OCI-LY7 (cell line): ENCODE results near the gene BMP5. TPM values are rescaled to one million over a fixed set of nuclear protein-coding genes. Genes with fewer than 3 reads are reported as not detected.

Experiments
- BruUV-seq: library from RNA; stranded (reverse); fragments of 400-500 nt; replicated peaks from 2 replicates; lab custom pipeline; 2021; lab: Mats Ljungman, UMichigan
- CTCF ChIA-PET: fragments of 300-600 bp; sonication (Branson Sonifier 250); formaldehyde crosslinking; loops from one replicate; lab custom pipeline; 2022; ENCODE audit warnings: antibody characterized with exemption; ENCODE audit not compliant: unreplicated experiment; lab: Charles Lee
- POLR2A ChIA-PET: fragments of 300-600 bp; sonication (Branson Sonifier 250); formaldehyde crosslinking; loops from one replicate; lab custom pipeline; 2022; ENCODE audit warnings: antibody characterized with exemption; lab: Charles Lee
- DNase-seq: peaks from one replicate; pipeline ENCODE4 v3.0.0-alpha.2; 2015; ENCODE audit warnings: low spot score
- H2AFZ ChIP-seq: fragments of 200-600 bp; sonication (generic), shearing (Covaris generic); 2 replicates; pipeline ENCODE4 v1.6.1; 2014; ENCODE audit warnings: mild to moderate bottlenecking, antibody characterized with exemption, low read length, moderate library complexity
- H3K27ac ChIP-seq: fragments of 200-600 bp; sonication (generic); 2 replicates; pipeline ENCODE4 v1.5.1; 2014; ENCODE audit warnings: mixed run types, low read depth, mild to moderate bottlenecking, moderate library complexity, low read length, inconsistent platforms; ENCODE audit not compliant: poor library complexity, severe bottlenecking
- H3K36me3 ChIP-seq: fragments of 200-600 bp; sonication (generic); 2 replicates; pipeline ENCODE4 v1.6.1; 2014; ENCODE audit warnings: mild to moderate bottlenecking, antibody characterized with exemption, low read length, moderate library complexity, mixed read lengths; ENCODE audit not compliant: insufficient read depth
- H3K4me1 ChIP-seq: fragments of 200-600 bp; sonication (generic); 2 replicates; pipeline ENCODE4 v1.5.1; 2014; ENCODE audit warnings: mild to moderate bottlenecking, low read length; ENCODE audit not compliant: insufficient read depth, poor library complexity, severe bottlenecking
- H3K4me2 ChIP-seq: fragments of 200-600 bp; sonication (generic); 2 replicates; pipeline ENCODE4 v1.6.1; 2014; ENCODE audit warnings: mild to moderate bottlenecking, low read length
- H3K4me3 ChIP-seq: fragments of 200-600 bp; sonication (generic); 2 replicates; pipeline ENCODE4 v1.5.1; 2014; ENCODE audit warnings: mild to moderate bottlenecking, low read depth, low read length; ENCODE audit not compliant: poor library complexity, severe bottlenecking
- H3K79me2 ChIP-seq: fragments of 200-600 bp; sonication (generic); 2 replicates; pipeline ENCODE4 v1.6.1; 2016; ENCODE audit warnings: low read depth, mild to moderate bottlenecking, low read length, moderate library complexity, mixed read lengths; ENCODE audit not compliant: insufficient read depth
- H3K9me2 ChIP-seq: fragments of 200-600 bp; sonication (generic); 2 replicates; pipeline ENCODE4 v1.6.1; 2016; ENCODE audit warnings: mild to moderate bottlenecking, low read length, mixed read lengths; ENCODE audit not compliant: insufficient read depth
- H3K9me3 ChIP-seq: fragments of 200-600 bp; sonication (generic); 2 replicates; pipeline ENCODE4 v1.6.1; 2014; ENCODE audit warnings: mild to moderate bottlenecking, mixed run types, low read length, mixed read lengths
- H4K20me1 ChIP-seq: fragments of 200-600 bp; sonication (generic); 2 replicates; pipeline ENCODE4 v1.6.1; 2014; ENCODE audit warnings: mild to moderate bottlenecking, antibody characterized with exemption, low read length, moderate library complexity, mixed read lengths; ENCODE audit not compliant: insufficient read depth
- CTCF ChIP-seq: fragments of 200-600 bp; sonication (generic); conservative IDR thresholded peaks from 2 replicates; pipeline ENCODE4 v1.5.1; 2014; ENCODE audit warnings: mild to moderate bottlenecking, antibody characterized with exemption, low read length, moderate library complexity, mixed read lengths
- EZH2phosphoT487 ChIP-seq: fragments of 200-600 bp; sonication (generic); IDR thresholded peaks from 2 replicates; pipeline ENCODE4 v1.6.1; 2018; ENCODE audit warnings: low read depth, borderline replicate concordance, mild to moderate bottlenecking, mixed run types, antibody characterized with exemption, low read length, moderate library complexity, mixed read lengths
- intact Hi-C: fragments of 100-400 bp; cut with micrococcal nuclease; formaldehyde crosslinking; loops from one replicate; pipeline ENCODE4 v1.10.0; 2022; ENCODE audit not compliant: unreplicated experiment
- total RNA-seq, 2 experiments: library from RNA; depleted of rRNA in 1 of 2; stranded (reverse); fragments of >200 nt in 1 of 2; shearing (Covaris generic) in 1 of 2; gene quantifications; 2 replicates each; pipeline ENCODE4 v1.2.3, GENCODE V29; 2014 to 2022

The BMP5 gene
- total RNA-seq, 2 experiments from 2014 or later, result not detected

GRCh38 chr6:55705451-55706440 lies 169.6 kb downstream of the BMP5 start:
- Histone ChIP-seq H3K27ac (no peak overlapping the region), H3K4me1 (no peaks in the 10 kb centered on the region), H3K79me2 (no peaks in the 10 kb centered on the region), H3K9me3 (no peaks in the 10 kb centered on the region), H4K20me1 (no peaks in the 10 kb centered on the region), H3K4me3 (no peak overlapping the region), H3K36me3 (no peaks in the 10 kb centered on the region), H2AFZ (no peak overlapping the region), H3K9me2 (no peaks in the 10 kb centered on the region), H3K4me2 (no peak overlapping the region)
- no peak for DNase-seq
- no TSS peak for BruUV-seq
- CTCF ChIA-PET, result no interaction called here
- intact Hi-C loops, result no loop called here
- POLR2A ChIA-PET, result interaction anchor here (0.6 kb wide), 1 partner anchor 73 kb away, joined by 3 read pairs; no protein-coding TSS in a partner anchor
- no peak for TF ChIP-seq CTCF
- no peak for TF ChIP-seq EZH2phosphoT487

GRCh38 chr6:55704421-55704820 lies 171.0 kb downstream of the BMP5 start:
- CTCF ChIA-PET, result no interaction called here
- Histone ChIP-seq H3K9me2 (no peaks in the 10 kb centered on the region), H3K27ac (no peak overlapping the region), H3K36me3 (no peaks in the 10 kb centered on the region), H3K9me3 (no peaks in the 10 kb centered on the region), H4K20me1 (no peaks in the 10 kb centered on the region), H3K79me2 (no peaks in the 10 kb centered on the region), H3K4me3 (no peak overlapping the region), H3K4me1 (no peaks in the 10 kb centered on the region), H2AFZ (no peak overlapping the region), H3K4me2 (no peak overlapping the region)
- no peak for DNase-seq
- POLR2A ChIA-PET, result interaction anchor here (1.0 kb wide), 1 partner anchor 67 kb away, joined by 3 read pairs; no protein-coding TSS in a partner anchor
- BruUV-seq, result no TSS peak
- TF ChIP-seq EZH2phosphoT487 (no peak), CTCF (no peak)
- intact Hi-C loops, result no loop called here
